Gastrocnemius medialis (tissue), 4 donors: ENCODE results near the gene CRCP. TPM values are rescaled to one million over a fixed set of nuclear protein-coding genes. Genes with fewer than 3 reads are reported as not detected.
"Not testable (repeated sequence)": the region's sequence is repeated elsewhere in the genome, so short reads cannot be mapped to it uniquely, and the experiment has no call there.

Experiments
- ATAC-seq, 2 donors: fragments of 150-250 bp; one replicate each; pipeline ENCODE4 v1.9.1; 2016
- DNase-seq, 2 donors: peaks; one replicate each; pipeline ENCODE4 v3.0.0-alpha.2; 2019
- H3K27ac ChIP-seq, 4 donors: fragments of 200-600 bp; sonication (generic); 1 replicate in 1 of 4; 2 replicates in 3 of 4; pipeline ENCODE4 v1.5.1; 2016 to 2018; ENCODE audit warnings: mild to moderate bottlenecking in 2 of 4, moderate library complexity in 1 of 4
- H3K27me3 ChIP-seq, 3 donors: fragments of 200-600 bp; sonication (generic) in 2 of 3; 1 replicate in 1 of 3; 2 replicates in 2 of 3; pipeline versions ENCODE4 v1.5.1 to v1.6.0; 2016 to 2019; ENCODE audit warnings: mild to moderate bottlenecking in 1 of 3, moderate library complexity in 1 of 3
- H3K36me3 ChIP-seq, 2 donors: fragments of 200-600 bp; sonication (generic) in 1 of 2; one replicate each; pipeline ENCODE4 v1.5.1; 2017 to 2018
- H3K4me1 ChIP-seq, 2 donors: fragments of 200-600 bp; sonication (generic) in 1 of 2; one replicate each; pipeline ENCODE4 v1.5.1; 2016 to 2017; ENCODE audit warnings: mild to moderate bottlenecking in 2 of 2
- H3K4me3 ChIP-seq, 4 donors: fragments of 200-600 bp; sonication (generic) in 3 of 4; 1 replicate in 1 of 4; 2 replicates in 3 of 4; pipeline ENCODE4 v1.5.1; 2016 to 2019; ENCODE audit warnings: mild to moderate bottlenecking in 2 of 4
- H3K9me3 ChIP-seq, 3 donors: fragments of 200-600 bp; sonication (generic) in 2 of 3; 1 replicate in 1 of 3; 2 replicates in 2 of 3; pipeline ENCODE4 v1.5.1; 2016 to 2019
- CTCF ChIP-seq, 5 experiments: fragments of 450-650 bp in 3 of 5; fragments of 200-600 bp in 2 of 5; sonication (generic) in 2 of 5; IDR thresholded peaks in 4 of 5; conservative IDR thresholded peaks in 1 of 5; 1 replicate in 4 of 5; 2 replicates in 1 of 5; pipeline ENCODE4 v1.5.1; 2016 to 2019; ENCODE audit warnings: antibody characterized with exemption in 5 of 5, mild to moderate bottlenecking in 3 of 5, moderate library complexity in 3 of 5
- POLR2A ChIP-seq, 2 donors: fragments of 450-650 bp; IDR thresholded peaks; one replicate each; pipeline ENCODE4 v1.6.1; 2017; ENCODE audit warnings: antibody characterized with exemption in 2 of 2, mild to moderate bottlenecking in 2 of 2, moderate library complexity in 2 of 2
- in situ Hi-C, 4 donors: fragments of 200-750 bp; cut with MboI; loops; one replicate each; pipeline versions ENCODE4 v1.15.0 to v1.8.0; 2017; ENCODE audit warnings: low sequenced_read_pairs in 4 of 4
- intact Hi-C: fragments of 100-400 bp; cut with DNase I; formaldehyde crosslinking; loops from one replicate; pipeline ENCODE4 v1.15.1; 2023; ENCODE audit warnings: low total_unique reads
- total RNA-seq, 4 donors: library from RNA; depleted of rRNA; stranded (reverse); fragments of >200 nt; gene quantifications; one replicate each; pipeline versions ENCODE4 v1.1.0 to v1.2.3, GENCODE V29; 2016

Gene CRCP
- total RNA-seq, 4 donors from 2014 or later: 19.2 to 21.3 (median 20.4) TPM

- no peak overlapping the region for H3K4me3 ChIP-seq
- H3K27ac ChIP-seq: peak overlapping the region; percentile 11 to 38 (median 14)
- ATAC-seq: no peak
- in situ Hi-C loops: no loop called here
- no peaks in the 10 kb centered on the region for H3K9me3 ChIP-seq
- intact Hi-C loops: loop anchor here (10.0 kb wide), 1 partner anchor 245 kb away; the partner anchor contains the start of gene VKORC1L1
- no peaks in the 10 kb centered on the region for H3K36me3 ChIP-seq
- no peak for DNase-seq
- no peak for TF ChIP-seq CTCF (IDR thresholded peaks at IDR 0.05 in 4 of 5, conservative IDR thresholded peaks at IDR 0.05 in 1 of 5)
- no peak for TF ChIP-seq POLR2A (IDR thresholded peaks at IDR 0.05)
- peaks cover 22 to 59% of the 10 kb centered on the region in 2 donors for H3K4me1 ChIP-seq
- H3K27me3 ChIP-seq: no peaks in the 10 kb centered on the region
Observed at GRCh38 chr7:66119245-66119850, 4.7 kb downstream of the CRCP start.

DNA sequence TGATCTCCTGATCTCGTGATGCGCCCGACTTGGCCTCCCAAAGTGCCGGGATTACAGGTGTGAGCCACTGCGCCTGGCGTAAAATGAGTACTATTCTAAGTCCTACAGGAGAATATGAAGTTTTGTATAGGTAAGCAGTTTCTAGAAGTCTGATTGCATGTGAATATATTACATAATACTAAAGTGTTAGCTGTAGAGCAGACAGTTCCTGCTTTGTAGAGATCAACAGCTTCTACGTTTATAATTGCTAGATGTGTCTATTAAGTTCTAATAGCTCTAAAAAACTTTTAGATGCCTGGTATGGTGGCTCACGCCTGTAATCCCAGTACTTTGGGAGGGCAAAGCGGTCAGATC lies 8.5 kb downstream of the CRCP start:
- Histone ChIP-seq H3K27me3 (no peaks in the 10 kb centered on the region), H3K9me3 (no peaks in the 10 kb centered on the region), H3K4me1 (peaks cover 40 to 66% of the 10 kb centered on the region in 2 donors), H3K36me3 (no peaks in the 10 kb centered on the region), H3K27ac (peak overlapping the region in 1 of 4 donors; percentile 40), H3K4me3 (no peak overlapping the region)
- TF ChIP-seq CTCF (IDR thresholded peaks at IDR 0.05 in 4 of 5, conservative IDR thresholded peaks at IDR 0.05 in 1 of 5): no peak
- no peak for TF ChIP-seq POLR2A (IDR thresholded peaks at IDR 0.05)
- intact Hi-C loops (no loop called here), in situ Hi-C loops (no loop called here)
- DNase-seq: no peak
- ATAC-seq: no peak

GRCh38 chr7:66124569-66124861 lies 9.9 kb downstream of the CRCP start:
- Histone ChIP-seq H3K27ac (peak overlapping the region; percentile 55 to 75 (median 67)), H3K4me3 (peak overlapping the region in 3 of 4 donors; percentile 3 to 14 (median 7)), H3K4me1 (peaks cover 32 to 59% of the 10 kb centered on the region in 2 donors)
- H3K9me3 ChIP-seq, in situ Hi-C loops, intact Hi-C loops, H3K36me3 ChIP-seq, H3K27me3 ChIP-seq, DNase-seq: not testable (repeated sequence)
- peak in 1 of 2 donors; percentile 34 for ATAC-seq

DNA sequence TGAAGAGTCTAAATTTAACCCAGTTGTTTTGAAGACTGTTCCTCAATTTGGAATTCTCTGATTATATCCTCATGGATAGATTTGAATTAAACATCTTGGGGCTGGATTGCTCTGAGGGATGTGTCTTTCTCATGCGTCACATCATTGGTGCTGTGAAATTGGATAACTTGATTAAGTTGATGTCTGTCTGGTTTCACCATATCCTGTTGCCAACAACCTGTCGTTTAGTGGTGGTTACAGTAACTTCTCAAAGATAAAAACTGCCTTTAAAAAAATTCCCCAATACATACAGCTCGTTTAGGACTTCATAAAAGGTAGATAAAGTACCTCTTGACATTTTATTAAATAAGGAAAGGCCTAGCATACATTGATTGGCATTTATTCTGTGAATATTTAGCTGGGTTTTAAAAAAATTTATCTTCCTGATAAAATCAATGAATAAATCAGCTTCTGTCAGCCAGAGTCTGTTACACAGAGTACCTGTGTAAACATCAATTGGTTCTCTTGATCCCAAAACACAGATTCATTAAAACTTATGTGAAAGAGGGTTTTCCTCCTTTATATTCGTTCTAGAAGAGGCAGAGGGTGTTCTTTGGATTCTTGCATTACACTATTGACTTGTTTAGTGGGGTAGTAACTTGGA lies 10.5 kb downstream of the CRCP start:
- Histone ChIP-seq H3K4me3 (peak overlapping the region in 3 of 4 donors; percentile 3 to 10 (median 7)), H3K9me3 (no peaks in the 10 kb centered on the region), H3K27me3 (no peaks in the 10 kb centered on the region), H3K27ac (peak overlapping the region; percentile 55 to 75 (median 67)), H3K36me3 (peaks cover 0 to under 1% of the 10 kb centered on the region in 2 donors), H3K4me1 (peaks cover 32 to 55% of the 10 kb centered on the region in 2 donors)
- intact Hi-C loops (no loop called here), in situ Hi-C loops (no loop called here)
- TF ChIP-seq POLR2A (IDR thresholded peaks at IDR 0.05) (no peak), CTCF (IDR thresholded peaks at IDR 0.05 in 4 of 5, conservative IDR thresholded peaks at IDR 0.05 in 1 of 5) (no peak)
- DNase-seq (no peak), ATAC-seq (peak; percentile 42 to 62)

- H3K4me1 ChIP-seq: peaks cover 32 to 55% of the 10 kb centered on the region in 2 donors
- H3K27me3 ChIP-seq, H3K9me3 ChIP-seq, intact Hi-C loops, H3K36me3 ChIP-seq, ATAC-seq, H3K4me3 ChIP-seq, DNase-seq, in situ Hi-C loops: not testable (repeated sequence)
- peak overlapping the region; percentile 55 to 75 (median 67) for H3K27ac ChIP-seq
Observed at GRCh38 chr7:66125781-66126352, 11.2 kb downstream of the CRCP start.

- H3K4me3 ChIP-seq, intact Hi-C loops, ATAC-seq, in situ Hi-C loops, H3K27me3 ChIP-seq, DNase-seq, H3K9me3 ChIP-seq: not testable (repeated sequence)
- Histone ChIP-seq H3K36me3 (peaks cover 0 to 20% of the 10 kb centered on the region in 2 donors), H3K4me1 (peaks cover 32 to 54% of the 10 kb centered on the region in 2 donors), H3K27ac (peak overlapping the region in 3 of 4 donors; percentile 12 to 73 (median 61))
Observed at GRCh38 chr7:66127172-66127571, 12.5 kb downstream of the CRCP start.
